ENCODE measurements around the gene ACSS2.

GRCh38 chr20:34894723-34895122 is 18.3 kb downstream of the ACSS2 start:
- TF ChIP-seq RARB (CRISPR knock-in tag; IDR thresholded peaks at IDR 0.05) = no peak
- no peak for TF ChIP-seq TOX (CRISPR knock-in tag; IDR thresholded peaks at IDR 0.05; ENCODE audit: borderline replicate concordance)
- TF ChIP-seq ZC3H10 (CRISPR knock-in tag; IDR thresholded peaks at IDR 0.05) = no peak
- TF ChIP-seq CREB5 (CRISPR knock-in tag; IDR thresholded peaks at IDR 0.05; ENCODE audit: low read depth) = no peak
- TF ChIP-seq ZFP30 (CRISPR knock-in tag; IDR thresholded peaks at IDR 0.05) = no peak
- no peak for TF ChIP-seq PPARA (CRISPR knock-in tag; IDR thresholded peaks at IDR 0.05; ENCODE audit: borderline replicate concordance)
- TF ChIP-seq ARNTL (CRISPR knock-in tag; IDR thresholded peaks at IDR 0.05; ENCODE audit: borderline replicate concordance, low read depth) = no peak
- TF ChIP-seq PATZ1 (CRISPR knock-in tag; IDR thresholded peaks at IDR 0.05; ENCODE audit: borderline replicate concordance) = no peak
- no peak for TF ChIP-seq CSRNP3 (CRISPR knock-in tag; IDR thresholded peaks at IDR 0.05)
- TF ChIP-seq BACH2 (CRISPR knock-in tag; IDR thresholded peaks at IDR 0.05; ENCODE audit: borderline replicate concordance) = no peak

Data from SK-N-SH treated with all-trans-retinoic acid at 6 μM for 48 hours (cell line).